DMS114 treated with DMSO at 0.1 percent for 48 hours (cell line): ENCODE measurements around the gene BLM.
"Not testable (repeated sequence)": the region's sequence is repeated elsewhere in the genome, so short reads cannot be mapped to it uniquely, and the experiment has no call there.

ENCODE experiments used
- DNase-seq: peaks from one replicate; lab custom pipeline; 2025; ENCODE audit not compliant: unreplicated experiment; lab: John Stamatoyannopoulos, UW

BLM gene

GRCh38 chr15:90844696-90845095 lies 127.5 kb downstream of the BLM start:
- no peak for DNase-seq

- no peak for DNase-seq
These were observed 128.2 kb downstream of the BLM start for GRCh38 chr15:90845201-90845949.

GRCh38 chr15:90849424-90849823 lies 132.3 kb downstream of the BLM start:
- not testable (repeated sequence) for DNase-seq

- no peak for DNase-seq
These were observed 134.0 kb downstream of the BLM start for GRCh38 chr15:90851114-90851513.

GRCh38 chr15:90851940-90852339 lies 134.8 kb downstream of the BLM start:
- no peak for DNase-seq

- no peak for DNase-seq
These were observed 138.0 kb downstream of the BLM start for GRCh38 chr15:90855139-90855538.

- no peak for DNase-seq
These were observed 140.2 kb downstream of the BLM start for GRCh38 chr15:90857337-90857736.

GRCh38 chr15:90857883-90858443 lies 140.8 kb downstream of the BLM start:
- no peak for DNase-seq

GRCh38 chr15:90859234-90860131 lies 142.3 kb downstream of the BLM start:
- DNase-seq, result no peak

- no peak for DNase-seq
These were observed 143.3 kb downstream of the BLM start for GRCh38 chr15:90860450-90860849.

- DNase-seq, result no peak
These were observed 144.0 kb downstream of the BLM start for GRCh38 chr15:90860942-90861675.

GRCh38 chr15:90862487-90862886 lies 145.3 kb downstream of the BLM start:
- no peak for DNase-seq

GRCh38 chr15:90862964-90863778 lies 146.0 kb downstream of the BLM start:
- DNase-seq, result no peak

- no peak for DNase-seq
These were observed 146.8 kb downstream of the BLM start for GRCh38 chr15:90863987-90864386.

GRCh38 chr15:90864507-90864906 lies 147.4 kb downstream of the BLM start:
- no peak for DNase-seq

- DNase-seq, result no peak
These were observed 148.6 kb downstream of the BLM start for GRCh38 chr15:90865702-90866101.
